ENCODE results near the gene EEA1.

Gene EEA1

DNA sequence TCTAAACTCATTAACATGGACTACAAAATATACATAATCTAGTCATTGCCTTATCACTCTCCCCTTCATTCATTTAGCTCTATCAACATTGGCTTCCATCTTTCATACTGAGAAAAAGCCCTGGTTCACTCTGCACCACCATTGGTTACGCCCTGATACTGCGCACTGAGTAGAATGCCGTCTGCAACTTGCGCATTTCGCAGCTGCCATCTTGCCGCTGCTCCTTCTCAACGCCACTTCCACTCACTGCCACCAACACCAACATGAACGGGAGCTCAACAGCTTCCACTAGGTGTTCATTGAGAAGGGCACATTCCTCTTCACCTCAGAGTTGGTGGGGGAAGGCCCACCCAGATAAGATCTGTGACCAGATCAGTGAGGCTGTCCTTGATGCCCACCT lies 71.3 kb downstream of the EEA1 start:
- no peak overlapping the region for H3K4me3 ChIP-seq (ENCODE audit: low read length)
- DNase-seq (ENCODE audit: low read depth), result no peak
- TF ChIP-seq, protein P1, sequence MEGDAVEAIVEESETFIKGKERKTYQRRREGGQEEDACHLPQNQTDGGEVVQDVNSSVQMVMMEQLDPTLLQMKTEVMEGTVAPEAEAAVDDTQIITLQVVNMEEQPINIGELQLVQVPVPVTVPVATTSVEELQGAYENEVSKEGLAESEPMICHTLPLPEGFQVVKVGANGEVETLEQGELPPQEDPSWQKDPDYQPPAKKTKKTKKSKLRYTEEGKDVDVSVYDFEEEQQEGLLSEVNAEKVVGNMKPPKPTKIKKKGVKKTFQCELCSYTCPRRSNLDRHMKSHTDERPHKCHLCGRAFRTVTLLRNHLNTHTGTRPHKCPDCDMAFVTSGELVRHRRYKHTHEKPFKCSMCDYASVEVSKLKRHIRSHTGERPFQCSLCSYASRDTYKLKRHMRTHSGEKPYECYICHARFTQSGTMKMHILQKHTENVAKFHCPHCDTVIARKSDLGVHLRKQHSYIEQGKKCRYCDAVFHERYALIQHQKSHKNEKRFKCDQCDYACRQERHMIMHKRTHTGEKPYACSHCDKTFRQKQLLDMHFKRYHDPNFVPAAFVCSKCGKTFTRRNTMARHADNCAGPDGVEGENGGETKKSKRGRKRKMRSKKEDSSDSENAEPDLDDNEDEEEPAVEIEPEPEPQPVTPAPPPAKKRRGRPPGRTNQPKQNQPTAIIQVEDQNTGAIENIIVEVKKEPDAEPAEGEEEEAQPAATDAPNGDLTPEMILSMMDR (IDR thresholded peaks at IDR 0.05; ENCODE audit: insufficient read depth, low read depth, low read length, missing control alignments), result no peak

DNA sequence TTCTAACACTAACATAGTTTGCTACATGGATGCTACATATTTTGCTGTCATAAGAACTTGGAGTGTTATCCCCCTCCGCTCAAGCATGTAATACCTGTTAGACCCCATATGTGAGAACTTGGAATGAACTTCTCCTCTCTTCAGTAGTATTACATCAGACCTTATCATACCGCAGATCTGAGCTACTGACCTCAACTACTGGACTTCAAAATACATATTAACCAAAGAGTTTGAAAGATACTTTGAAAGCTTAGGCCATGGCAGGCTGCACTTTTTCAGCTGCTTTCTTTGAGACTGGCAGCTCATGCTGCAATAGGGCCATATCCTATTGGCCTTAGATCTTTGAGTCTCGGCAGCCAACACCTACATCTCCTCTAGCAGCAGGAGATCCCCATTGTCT lies 74.8 kb downstream of the EEA1 start:
- no peak for DNase-seq (ENCODE audit: low read depth)
- TF ChIP-seq, protein P1 (IDR thresholded peaks at IDR 0.05; ENCODE audit: insufficient read depth, low read depth, low read length, missing control alignments), result no peak
- H3K4me3 ChIP-seq (ENCODE audit: low read length), result no peak overlapping the region

DNA sequence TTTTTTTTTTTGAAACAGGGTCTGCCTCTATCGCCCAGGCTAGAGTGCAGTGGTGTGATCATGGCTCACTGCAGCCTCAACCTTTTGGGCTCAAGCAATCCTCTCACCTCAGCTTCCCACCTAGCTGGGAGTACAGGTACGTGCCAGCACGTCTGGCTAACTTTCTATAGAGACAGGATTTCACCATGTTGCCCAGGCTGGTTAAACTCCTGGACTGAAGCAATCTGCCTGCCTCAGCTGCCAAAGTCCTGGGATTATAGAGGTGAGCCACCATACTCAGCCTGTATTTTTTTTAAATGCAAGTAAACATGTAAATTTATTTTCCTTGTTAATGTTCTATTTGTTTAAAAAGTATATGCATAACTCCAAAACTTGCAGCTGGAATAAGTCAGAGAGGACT lies 80.4 kb downstream of the EEA1 start:
- H3K4me3 ChIP-seq (ENCODE audit: low read length), result no peak overlapping the region
- TF ChIP-seq, protein P1 (IDR thresholded peaks at IDR 0.05; ENCODE audit: insufficient read depth, low read depth, low read length, missing control alignments), result no peak
- peak; percentile 26 for DNase-seq (ENCODE audit: low read depth)

DNA sequence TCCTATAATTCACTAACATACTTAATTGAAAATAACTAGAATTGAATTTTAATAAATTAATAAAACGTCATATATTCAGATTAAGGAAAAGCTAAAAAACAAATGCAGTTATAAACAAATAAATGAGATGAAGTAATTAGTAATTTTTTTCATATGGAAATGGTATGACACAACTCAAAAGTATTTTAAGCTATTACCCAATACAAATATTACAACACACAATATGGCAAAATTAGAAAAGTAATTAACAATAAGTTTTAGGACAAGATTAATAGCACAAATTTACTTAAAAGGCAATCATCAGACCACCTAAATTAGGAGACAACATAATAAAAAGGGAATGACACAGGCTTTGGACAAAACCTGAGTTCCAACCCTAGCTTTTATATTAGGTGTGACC lies 81.7 kb downstream of the EEA1 start:
- TF ChIP-seq, protein P1 (IDR thresholded peaks at IDR 0.05; ENCODE audit: insufficient read depth, low read depth, low read length, missing control alignments), result no peak
- DNase-seq (ENCODE audit: low read depth), result peak; percentile 26
- no peak overlapping the region for H3K4me3 ChIP-seq (ENCODE audit: low read length)

DNA sequence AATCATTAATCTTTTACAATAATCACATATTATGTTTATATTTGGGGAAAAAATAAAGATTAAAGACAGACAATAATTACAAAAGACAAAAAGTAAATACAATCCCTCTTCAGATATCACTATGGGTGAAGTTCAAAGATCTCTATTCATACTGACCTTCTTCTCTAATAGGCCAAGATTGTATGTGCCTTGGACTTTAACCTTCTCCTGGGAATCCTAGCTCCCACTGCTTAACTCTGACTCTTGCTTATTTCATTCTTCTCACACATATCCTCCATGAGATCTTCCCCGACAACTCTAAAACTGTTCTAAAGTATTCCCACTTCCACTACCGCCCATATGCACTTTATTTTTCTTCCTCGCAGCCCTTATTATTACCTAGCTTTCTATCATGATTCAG lies 83.8 kb downstream of the EEA1 start:
- TF ChIP-seq, protein P1 (IDR thresholded peaks at IDR 0.05; ENCODE audit: insufficient read depth, low read depth, low read length, missing control alignments), result no peak

DNA sequence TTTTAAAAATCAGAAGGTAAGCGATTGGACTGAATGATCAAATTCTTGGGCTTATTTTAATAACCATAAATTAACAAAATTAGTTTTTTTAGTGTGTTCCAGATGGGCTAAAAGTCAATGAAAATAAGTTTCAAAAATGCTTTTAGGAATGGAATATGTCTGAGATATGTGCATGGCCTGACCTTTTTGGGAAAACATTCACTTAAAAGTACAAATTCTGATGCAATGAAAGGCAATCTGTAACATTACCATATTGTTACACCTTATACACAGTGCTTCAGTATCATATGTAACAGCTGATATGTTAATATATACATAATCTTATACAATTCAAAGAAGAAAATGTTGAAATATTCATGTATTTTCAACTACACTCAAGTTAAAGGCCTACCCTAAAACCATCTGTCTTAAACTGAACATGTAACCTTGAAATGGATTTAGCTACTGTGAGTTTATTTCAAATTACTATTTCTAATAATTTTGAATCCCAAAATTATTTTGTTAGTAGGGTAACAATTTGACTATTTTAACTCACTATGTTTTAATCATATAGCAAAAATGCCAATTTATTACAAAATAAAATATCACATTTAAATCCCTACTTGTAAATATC lies 84.8 kb downstream of the EEA1 start:
- no peak overlapping the region for H3K4me3 ChIP-seq (ENCODE audit: low read length)
- TF ChIP-seq, protein P1 (IDR thresholded peaks at IDR 0.05; ENCODE audit: insufficient read depth, low read depth, low read length, missing control alignments), result no peak
- DNase-seq (ENCODE audit: low read depth), result no peak

More for the DNA sequence above, 83.8 kb downstream of the EEA1 start:
- DNase-seq (ENCODE audit: low read depth), result no peak
- no peak overlapping the region for H3K4me3 ChIP-seq (ENCODE audit: low read length)

DNA sequence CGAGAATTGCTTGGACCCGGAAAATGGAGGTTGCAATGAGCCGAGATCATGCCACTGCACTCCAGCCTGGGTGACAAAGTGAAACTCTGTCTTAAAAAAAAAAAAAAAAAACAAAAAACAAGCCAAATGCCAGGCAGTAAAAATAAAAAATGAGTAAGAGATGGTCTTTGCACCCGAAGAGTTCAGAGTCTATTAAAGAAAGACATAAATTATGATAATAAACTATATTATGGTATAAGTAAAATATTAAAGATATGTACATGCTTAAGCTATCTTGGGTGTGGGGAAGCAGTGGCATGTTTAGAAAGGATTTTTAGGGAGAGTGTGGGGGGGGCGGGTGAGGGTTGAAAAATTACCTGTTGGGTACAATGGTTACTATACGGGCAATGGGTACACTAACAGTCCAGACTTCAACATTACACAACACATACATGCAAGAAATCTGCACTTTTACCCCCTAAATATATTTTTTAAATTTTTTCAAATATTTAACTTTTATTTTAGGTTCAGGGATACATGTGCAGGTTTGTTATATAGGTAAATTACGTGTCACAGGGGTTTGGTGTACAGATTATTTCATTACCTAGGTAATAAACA lies 99.3 kb downstream of the EEA1 start:
- TF ChIP-seq, protein P1 (IDR thresholded peaks at IDR 0.05; ENCODE audit: insufficient read depth, low read depth, low read length, missing control alignments), result no peak
- H3K4me3 ChIP-seq (ENCODE audit: low read length), result no peak overlapping the region
- DNase-seq (ENCODE audit: low read depth), result no peak

All from epithelial cell of esophagus (primary cell).